HG02759 (cell line): ENCODE results near the gene FAM216A.
"Not testable (repeated sequence)": the region's sequence is repeated elsewhere in the genome, so short reads cannot be mapped to it uniquely, and the experiment has no call there.

ENCODE experiments used
- ATAC-seq: cut with Tn5 transposase; IDR thresholded peaks from one replicate; pipeline ENCODE4 v1.9.1; 2021; ENCODE audit warnings: mild to moderate bottlenecking, moderate library complexity; ENCODE audit not compliant: unreplicated experiment

Gene FAM216A, protein sequence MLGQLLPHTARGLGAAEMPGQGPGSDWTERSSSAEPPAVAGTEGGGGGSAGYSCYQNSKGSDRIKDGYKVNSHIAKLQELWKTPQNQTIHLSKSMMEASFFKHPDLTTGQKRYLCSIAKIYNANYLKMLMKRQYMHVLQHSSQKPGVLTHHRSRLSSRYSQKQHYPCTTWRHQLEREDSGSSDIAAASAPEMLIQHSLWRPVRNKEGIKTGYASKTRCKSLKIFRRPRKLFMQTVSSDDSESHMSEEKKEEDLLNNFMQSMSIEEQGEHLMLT

DNA sequence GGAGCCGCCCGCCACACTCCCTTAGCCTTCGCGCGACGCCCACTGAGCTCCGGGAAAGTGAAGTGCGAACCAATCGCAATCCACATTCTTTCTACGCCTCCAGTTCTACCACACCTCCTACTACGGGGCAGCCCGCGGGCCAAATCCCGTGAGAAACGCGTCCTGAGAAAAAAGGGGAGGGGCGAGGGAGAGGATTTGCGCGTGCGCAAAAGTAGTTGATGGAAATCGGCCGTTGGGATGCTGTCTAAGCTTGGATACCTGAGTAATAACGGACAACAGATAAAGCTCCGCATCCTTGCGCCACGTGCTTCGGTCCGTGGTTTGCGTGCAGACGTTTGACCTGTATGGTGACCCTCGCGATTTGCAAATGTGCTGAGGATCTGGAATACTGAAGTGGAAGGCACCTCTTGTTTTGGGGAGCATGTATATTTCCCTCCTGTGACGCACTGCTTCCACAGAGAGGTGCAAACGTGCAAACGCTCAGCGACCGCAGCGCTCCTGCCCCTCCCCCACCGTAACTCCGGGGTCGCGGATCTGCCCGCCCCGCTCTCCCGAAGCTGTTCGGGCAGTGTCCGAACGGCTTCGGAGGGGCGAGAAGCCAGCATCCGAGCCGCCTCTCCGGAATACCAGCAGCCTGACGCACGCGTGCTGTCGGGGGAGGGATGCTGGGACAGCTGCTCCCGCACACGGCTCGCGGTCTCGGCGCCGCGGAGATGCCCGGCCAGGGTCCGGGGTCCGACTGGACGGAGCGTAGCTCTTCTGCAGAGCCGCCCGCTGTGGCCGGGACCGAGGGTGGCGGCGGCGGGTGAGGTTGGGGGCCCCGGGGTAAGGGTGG lies at the start of gene FAM216A, which contains the start of gene GPN3:
TSS of gene FAM216A (plus strand) at position 632 of the 835 bp plus-strand sequence. CDS start at position 663, 31 bp downstream.
TSS of gene GPN3 (minus strand) at position 44 of the 835 bp plus-strand sequence. CDS start 54 bp downstream, outside the sequence.
- peak; percentile 68 for ATAC-seq

DNA sequence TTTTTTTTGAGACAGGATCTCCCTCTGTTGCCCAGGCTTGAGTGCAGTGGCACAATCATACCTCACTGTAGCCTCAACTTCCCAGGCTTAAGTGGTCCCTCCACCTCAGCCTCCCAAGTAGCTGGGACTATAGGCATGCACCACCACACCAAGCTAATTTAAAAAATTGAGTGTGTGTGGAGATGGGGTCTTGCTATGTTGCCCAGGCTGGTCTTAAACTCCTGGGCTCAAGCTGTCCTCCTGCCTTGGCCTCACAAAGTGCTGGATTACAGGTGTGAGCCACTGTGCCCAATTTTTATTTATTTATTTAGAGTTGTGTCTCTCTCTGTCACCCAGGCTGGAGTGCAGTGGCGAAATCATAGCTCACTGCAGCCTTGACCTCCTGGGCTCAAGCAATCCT lies 48.0 kb upstream of the FAM216A start:
- ATAC-seq = not testable (repeated sequence)

DNA sequence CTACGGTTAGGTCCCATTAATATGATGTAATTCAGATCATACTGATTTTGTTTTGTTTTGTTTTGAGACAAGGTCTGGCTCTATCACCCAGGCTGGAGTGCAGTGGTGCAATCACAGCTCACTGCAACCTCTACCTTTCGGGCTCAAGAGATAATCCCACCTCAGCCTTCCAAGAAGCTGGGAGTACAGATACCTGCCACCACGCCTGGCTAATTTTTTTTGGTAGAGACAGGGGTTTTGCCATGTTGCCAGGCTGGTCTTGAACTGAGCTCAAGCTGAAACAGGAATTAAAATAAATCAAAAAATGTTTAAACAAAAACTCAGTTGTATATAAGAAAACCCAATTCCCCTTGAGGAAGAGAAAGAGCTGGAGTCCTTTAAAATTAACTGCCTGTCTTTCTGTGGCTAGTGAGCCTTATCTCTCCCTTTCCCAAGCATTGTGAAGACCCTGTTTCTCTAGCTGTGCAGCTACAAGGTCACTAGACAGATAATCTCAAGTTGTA lies 47.4 kb upstream of the FAM216A start:
- no peak for ATAC-seq

DNA sequence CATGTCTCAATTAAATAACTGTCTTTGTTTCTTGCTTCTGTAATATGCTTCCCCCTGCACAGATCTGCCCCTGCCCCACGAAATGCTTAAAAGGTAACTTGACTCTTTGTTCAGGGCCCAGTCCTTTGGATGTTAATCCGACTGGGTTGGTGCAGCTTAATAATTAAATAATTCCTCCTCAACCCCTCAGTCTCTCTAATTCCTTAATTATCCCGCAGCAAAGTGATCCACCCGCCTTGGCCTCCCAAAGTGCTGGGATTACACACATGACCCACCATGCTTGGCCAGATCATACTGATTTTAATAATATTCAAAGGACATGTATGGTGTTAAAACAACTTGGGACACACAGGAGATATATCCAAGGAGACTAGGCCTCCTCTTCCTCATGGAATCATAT lies 46.9 kb upstream of the FAM216A start:
- ATAC-seq = no peak

DNA sequence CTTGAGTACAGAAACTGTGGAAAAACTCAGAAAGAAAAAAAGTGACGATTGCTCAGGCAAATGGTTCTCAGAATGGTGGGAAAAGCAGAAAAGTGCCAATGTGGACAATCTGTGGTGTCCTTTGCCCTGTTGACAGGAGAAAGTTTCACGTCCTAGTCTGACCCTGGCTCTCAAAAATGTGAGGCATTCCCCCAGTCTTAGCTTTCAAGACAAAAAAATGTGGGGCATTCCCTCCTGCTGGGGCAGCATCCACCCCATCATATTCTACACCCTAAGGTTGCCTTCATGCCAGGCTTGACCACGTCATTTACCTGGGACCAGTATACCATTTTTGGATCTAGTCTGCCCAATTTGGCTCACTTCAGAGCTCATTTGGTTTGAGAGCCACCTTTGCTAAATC lies 44.4 kb upstream of the FAM216A start:
- ATAC-seq = no peak

DNA sequence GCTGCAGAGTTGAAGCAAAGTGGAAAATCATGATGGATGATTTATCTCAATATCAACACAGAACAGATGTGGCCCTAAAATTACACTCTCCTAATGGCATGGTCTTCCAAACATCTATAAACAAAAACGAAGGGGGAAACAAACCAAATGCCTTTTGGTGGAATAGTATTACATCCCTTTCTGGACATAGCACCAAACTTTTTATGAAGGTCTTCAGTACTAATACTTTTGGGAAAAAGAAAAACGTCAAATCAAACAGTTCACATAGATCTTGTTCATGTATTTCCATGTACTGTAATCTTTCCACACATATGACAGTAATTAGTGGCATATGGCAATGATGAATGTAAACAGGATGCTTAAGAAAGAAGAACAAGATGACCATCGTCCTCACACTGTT lies 42.2 kb upstream of the FAM216A start:
- ATAC-seq = no peak

DNA sequence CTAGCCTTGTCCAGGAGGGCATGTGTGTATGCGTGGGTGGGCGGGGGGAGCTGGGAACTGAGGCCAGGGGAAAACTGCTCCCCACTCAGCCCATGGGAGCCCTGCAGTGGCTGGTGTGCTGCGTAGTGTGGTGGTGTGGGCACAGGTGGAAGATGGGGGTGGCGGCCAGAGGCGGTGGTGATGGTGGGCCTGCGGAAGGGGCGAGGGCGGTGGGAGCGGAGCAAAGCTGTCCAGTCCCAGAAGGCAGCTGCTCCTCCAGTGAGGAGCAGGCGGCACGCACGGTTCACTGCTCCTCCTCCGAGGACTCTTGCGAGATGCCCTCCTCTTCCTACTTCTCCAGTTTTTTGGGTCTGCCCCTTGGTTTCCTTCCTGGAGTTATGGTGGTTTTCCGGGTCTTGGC lies 39.0 kb upstream of the FAM216A start:
- not testable (repeated sequence) for ATAC-seq

DNA sequence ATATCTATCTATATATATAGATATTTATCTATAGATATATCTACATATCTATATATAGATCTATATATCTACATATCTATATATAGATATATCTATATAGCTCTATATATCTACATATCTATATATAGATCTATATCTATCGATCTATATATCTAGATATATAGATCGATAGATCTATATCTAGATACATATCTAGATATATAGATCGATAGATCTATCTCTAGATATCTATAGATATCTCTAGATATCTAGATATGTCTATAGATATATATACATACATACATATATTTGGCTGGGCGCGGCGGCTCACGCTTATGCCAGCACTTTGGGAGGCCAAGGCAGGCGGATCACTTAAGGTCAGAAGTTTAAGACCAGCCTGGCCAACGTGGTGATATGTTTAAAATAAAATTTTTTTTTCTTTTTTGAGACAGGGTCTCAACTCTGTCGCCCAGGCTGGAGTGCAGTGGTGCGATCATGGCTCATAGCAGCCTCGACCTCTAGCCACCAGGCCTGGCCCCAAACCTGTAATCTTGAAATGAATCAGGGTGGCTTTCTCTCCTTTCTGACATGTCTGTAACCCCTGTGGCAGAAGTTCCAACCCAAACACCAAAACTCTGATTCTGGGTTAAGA lies 36.6 kb upstream of the FAM216A start:
- no peak for ATAC-seq

DNA sequence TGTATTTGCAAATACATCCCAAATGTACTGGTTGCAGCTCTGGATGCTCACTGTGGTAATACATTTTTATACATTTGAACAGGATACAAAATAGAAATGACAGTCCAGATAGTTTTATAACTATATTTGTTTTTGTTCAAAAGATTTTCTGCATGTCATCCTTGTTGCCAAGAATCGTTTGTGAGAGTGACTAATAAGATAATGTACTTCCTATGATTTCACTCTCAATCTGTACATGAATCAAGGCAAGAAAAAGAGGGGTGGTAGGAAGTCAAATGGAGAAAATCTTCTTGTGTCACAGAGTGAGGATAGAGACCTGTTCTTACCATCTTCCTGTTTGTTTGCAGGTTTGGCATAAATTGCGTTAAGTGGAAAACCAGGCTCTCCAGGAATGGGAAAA lies 32.4 kb upstream of the FAM216A start:
- no peak for ATAC-seq

DNA sequence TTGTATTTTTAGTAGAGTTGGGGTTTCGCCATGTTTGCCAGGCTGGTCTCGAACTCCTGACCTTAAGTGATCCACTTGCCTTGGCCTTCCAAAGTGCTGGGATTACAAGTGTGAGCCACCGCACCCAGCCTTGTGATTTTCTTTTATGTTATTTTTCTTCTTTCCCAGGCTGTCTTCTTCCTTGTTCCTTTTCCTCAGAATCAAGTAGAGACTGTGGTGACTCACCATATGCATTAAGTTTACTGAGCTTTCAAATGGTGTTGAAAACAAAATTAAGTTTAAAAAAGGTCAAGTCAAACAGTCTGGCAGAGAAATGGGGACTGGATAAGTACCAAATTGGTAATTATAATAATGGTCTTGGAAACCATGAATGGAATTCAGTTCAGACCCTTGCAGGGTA lies 24.2 kb upstream of the FAM216A start:
- no peak for ATAC-seq

DNA sequence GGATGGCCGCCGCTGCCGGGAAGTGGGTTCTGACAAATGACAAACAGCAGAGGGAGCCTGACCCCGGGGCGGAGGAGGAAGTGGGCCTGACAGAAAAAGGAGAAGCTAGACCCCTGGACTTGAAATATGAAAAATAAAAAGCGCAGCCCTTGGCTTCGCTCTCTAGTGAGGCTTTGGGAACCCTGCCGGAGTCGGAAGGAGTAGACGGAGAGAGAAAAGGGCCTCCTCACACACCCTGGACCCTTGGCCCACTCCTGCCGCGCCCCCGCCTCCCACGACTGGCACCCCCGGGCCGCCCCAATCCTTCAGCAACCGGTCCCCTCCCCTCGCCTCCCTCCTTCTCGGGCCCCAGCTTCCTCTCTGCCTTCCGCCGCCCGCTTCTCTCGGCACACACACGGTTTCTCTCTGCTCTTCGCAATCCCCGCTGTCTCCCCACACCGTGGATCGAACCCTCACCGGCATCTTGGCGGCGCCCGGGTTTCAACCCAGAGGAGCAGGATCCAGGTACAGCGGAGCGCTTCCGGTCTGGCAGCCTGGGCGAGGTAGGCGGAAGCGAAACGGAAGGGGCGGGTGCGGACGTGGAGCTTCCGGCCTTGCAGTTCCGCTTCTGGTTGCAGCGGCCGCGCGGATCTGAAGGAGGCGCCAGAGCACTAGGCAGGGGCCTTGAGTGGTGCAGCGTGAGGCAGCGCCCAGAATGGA lies 18.7 kb upstream of the FAM216A start, which contains the start of gene ARPC3:
TSS of gene ARPC3 (minus strand) at position 539 of the 699 bp plus-strand sequence. CDS start at position 462, 77 bp downstream.
- peak; percentile 97 for ATAC-seq

DNA sequence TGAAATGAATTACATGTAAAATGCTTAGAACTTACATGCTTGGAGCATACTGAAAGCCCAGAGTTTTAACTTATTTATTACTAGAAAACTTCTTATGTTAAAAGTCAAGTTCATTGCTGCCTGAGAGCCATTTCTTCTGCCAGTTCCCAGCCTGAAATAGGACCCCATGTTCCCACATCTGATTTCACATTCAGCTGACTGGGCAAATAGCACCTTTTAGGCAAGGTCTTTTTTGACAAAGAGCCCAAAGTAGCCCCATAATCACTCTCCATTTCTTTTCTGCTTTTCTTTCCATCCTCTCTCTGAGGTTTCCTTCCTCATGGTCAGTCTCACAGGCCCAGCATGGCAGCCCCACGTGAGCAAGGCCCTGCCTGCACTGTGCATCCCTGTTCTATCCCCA lies 17.4 kb upstream of the FAM216A start:
- no peak for ATAC-seq

DNA sequence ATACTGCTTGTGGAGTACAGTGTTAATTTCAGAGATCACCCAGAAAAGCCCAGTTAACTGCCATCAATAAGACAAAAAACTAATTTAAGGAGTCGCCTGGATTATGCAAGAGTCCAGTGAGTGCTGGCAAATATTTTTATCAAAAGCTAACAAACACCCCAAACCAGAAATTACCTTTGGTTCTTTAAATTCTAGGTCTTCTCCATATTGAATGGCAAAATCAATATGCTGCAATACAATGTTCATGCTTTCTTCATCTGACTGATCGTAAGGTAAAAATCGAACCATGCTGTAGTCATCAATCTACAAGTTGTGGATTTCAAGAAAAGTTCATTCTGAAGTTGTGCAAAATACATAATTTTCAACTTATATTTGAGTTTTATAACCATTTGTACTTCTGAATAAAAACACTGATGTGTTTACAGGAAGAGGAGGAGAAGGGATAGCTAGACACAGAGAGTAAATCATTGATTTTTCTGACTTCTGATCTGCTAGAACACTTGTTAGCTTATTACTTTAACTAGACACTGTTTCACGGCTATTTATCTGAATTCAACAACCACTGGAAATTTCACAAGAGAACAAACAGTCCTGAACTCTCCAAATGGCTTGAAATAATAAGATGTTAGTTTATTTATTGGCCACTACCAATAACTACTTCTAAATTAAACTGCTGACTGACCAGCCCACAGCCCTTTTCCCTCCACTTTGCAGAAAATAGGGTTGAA lies 14.9 kb upstream of the FAM216A start:
- no peak for ATAC-seq

DNA sequence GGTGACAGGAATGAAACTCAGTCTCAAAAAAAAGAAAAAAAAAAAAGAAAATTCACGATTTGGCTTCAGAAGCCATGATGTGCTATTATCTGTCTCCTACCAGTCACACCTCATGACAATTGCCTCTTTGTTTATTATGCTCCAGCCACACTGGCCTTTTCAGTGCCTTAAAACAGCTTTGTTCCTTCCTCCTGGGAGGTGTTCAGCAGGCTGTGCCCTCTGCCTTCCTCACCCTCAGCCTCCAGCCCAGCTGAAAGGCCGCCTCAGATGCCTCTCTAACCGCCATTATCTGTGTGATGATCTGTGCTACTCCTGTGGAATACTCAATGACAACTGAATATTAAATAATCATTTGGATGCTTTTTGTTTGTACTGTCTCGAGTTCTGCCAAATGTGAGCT lies 9.9 kb upstream of the FAM216A start:
- ATAC-seq = no peak

DNA sequence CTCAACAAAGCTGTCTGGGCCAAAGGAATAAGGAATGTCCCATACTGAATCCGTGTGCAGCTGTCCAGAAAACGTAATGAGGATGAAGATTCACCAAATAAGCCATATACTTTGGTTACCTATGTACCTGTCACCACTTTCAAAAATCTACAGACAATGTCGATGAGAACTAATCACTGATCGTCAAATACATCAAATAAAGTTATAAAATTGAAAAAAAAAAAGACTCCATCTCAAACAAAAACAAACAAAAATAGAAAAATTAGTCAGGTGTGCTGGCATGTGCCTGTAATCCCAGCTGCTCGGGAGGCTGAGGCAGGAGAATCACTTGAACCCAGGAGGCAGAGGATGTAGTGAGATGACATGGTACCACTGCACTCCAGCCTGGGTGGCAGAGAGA lies 7.5 kb upstream of the FAM216A start:
- ATAC-seq = not testable (repeated sequence)

DNA sequence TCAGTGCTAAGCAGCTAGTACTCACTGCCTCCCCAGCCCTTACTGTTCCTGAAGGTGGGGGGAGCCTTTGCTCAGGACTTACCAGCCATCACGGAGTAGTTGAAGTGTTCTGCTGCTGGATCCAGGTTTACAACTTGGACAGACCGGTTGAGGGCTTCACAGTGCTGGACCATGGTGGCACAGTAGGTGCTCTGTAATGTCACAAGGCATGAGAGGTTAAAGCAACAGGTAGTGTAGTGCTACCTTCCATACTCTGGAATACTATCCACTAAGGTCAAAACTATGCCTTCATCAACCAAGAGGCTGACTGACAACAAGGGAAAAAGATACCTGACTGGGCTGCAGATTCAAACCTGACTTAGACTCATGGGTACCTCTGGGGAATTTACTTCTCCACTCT lies 3.6 kb upstream of the FAM216A start:
- ATAC-seq = no peak

DNA sequence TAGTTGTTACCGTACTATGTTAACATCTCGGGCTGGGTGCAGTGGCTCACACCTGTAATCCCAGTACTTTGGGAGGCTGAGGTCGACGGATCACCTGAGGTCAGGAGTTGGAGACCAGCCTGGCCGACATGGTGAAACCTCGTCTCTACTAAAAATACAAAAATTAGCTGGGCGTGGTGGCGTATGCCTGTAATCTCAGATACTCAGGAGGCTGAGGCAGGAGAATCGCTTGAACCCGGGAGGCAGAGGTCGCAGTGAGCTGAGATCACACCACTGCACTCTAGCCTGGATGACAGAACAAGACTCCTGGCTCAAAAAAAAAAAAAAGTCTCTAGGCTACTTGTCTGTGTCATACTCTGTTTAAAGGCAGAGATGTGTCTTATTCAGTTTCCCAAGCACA lies 2.9 kb upstream of the FAM216A start:
- ATAC-seq = not testable (repeated sequence)

DNA sequence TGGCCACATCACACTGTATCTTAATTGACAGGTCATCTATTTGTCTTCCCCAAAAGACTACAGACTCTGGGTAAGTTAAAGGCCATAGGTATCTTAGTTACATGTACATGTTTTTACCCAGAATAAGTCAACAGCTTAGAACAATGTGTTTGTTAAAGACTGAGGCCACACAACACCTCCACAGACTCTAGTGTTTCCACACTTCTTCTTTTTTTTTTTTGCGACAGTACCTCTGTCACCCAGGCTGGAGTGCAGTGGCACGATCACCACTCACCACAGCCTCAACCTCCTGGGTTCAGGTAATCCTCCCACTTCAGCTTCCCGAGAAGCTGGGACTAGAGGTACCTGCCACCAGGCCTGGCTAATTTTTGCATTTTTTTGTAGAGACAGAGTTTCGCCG lies 1.9 kb upstream of the FAM216A start:
- no peak for ATAC-seq

DNA sequence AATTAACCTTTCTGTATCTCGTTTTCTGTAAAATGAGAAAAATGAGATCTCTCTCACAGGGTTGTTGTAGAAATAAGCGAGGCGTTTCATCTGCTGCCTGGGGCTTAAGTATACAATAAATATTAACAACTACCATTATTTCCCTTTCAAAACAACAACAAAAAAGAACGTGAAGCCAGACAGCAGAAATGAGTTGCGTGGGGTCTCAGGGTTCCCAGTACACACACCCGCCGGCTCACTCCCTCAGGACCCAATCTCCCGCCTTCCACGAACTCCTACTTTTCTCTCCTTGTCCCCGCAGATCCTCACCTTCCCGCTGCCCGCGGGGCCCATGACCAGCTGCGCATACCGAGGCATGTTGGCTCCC lies 815 bp upstream of the FAM216A start:
- ATAC-seq = no peak

DNA sequence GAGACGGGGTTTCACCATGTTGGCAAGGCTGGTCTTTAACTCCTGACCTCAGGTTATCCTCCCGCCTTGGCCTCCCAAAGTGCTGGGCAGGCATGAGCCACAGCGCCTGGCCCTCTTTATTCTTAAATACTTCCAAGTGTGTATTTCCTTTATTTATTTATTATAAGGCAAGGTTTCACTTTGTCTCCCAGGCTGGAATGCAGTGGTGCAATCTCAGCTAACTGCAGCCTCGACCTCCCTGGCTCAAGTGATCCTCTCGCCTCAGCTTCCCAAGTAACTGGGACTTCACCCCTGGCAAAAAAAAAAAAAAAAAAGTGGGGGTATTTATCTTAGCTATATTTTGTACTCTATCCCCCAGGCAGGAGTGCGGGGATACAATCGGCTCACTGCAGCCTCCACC lies 6.8 kb downstream of the FAM216A start:
- ATAC-seq = no peak
